Stomach (tissue), 4 donors: ENCODE data around the gene TYROBP.

Experiments
- CTCF ChIP-seq, 7 experiments: fragments of 450-650 bp in 4 of 7; fragments of 200-600 bp in 3 of 7; sonication (generic) in 3 of 7; IDR thresholded peaks; one replicate each; pipeline ENCODE4 v1.5.1; 2016 to 2019; ENCODE audit warnings: antibody characterized with exemption in 7 of 7, control low read depth in 2 of 7, mild to moderate bottlenecking in 1 of 7
- POLR2A ChIP-seq, 4 donors: fragments of 450-650 bp; IDR thresholded peaks; one replicate each; pipeline ENCODE4 v1.6.1; 2016; ENCODE audit warnings: antibody characterized with exemption in 4 of 4, control low read depth in 2 of 4, mild to moderate bottlenecking in 1 of 4, moderate library complexity in 1 of 4
- POLR2AphosphoS5 ChIP-seq, 3 donors: sonication (generic); formaldehyde crosslinking; IDR thresholded peaks; one replicate each; pipeline ENCODE4 v1.6.1; 2016; ENCODE audit warnings: antibody characterized with exemption in 3 of 3

- TF ChIP-seq CTCF (IDR thresholded peaks at IDR 0.05) (no peak), POLR2AphosphoS5 (IDR thresholded peaks at IDR 0.05) (no peak), POLR2A (IDR thresholded peaks at IDR 0.05) (no peak)
Measured at GRCh38 chr19:35939307-35940077, 31.4 kb upstream of the TYROBP start.
